Mammary epithelial cell (primary cell): ENCODE data around the gene TTC23.

Experiments
- EZH2 ChIP-seq: IDR thresholded peaks from 2 replicates; pipeline ENCODE4 v1.6.1; 2012; ENCODE audit warnings: low read length, inconsistent platforms, borderline replicate concordance
- TF ChIP-seq, protein P1 (sequence below), 2 donors: IDR thresholded peaks in 1 of 2; conservative IDR thresholded peaks in 1 of 2; 2 replicates each; pipeline ENCODE4 v1.5.1; 2011 to 2012; ENCODE audit warnings: inconsistent platforms in 2 of 2, low read length in 2 of 2, mild to moderate bottlenecking in 2 of 2, control low read depth in 1 of 2, low read depth in 1 of 2; ENCODE audit not compliant: insufficient read depth in 1 of 2; ENCODE audit errors: extremely low read depth in 1 of 2

GRCh38 chr15:99238849-99239248 lies 10.5 kb downstream of the TTC23 start:
- TF ChIP-seq, protein P1, sequence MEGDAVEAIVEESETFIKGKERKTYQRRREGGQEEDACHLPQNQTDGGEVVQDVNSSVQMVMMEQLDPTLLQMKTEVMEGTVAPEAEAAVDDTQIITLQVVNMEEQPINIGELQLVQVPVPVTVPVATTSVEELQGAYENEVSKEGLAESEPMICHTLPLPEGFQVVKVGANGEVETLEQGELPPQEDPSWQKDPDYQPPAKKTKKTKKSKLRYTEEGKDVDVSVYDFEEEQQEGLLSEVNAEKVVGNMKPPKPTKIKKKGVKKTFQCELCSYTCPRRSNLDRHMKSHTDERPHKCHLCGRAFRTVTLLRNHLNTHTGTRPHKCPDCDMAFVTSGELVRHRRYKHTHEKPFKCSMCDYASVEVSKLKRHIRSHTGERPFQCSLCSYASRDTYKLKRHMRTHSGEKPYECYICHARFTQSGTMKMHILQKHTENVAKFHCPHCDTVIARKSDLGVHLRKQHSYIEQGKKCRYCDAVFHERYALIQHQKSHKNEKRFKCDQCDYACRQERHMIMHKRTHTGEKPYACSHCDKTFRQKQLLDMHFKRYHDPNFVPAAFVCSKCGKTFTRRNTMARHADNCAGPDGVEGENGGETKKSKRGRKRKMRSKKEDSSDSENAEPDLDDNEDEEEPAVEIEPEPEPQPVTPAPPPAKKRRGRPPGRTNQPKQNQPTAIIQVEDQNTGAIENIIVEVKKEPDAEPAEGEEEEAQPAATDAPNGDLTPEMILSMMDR (conservative IDR thresholded peaks at IDR 0.05 in 1 of 2, IDR thresholded peaks at IDR 0.05 in 1 of 2; ENCODE audit: extremely low read depth in 1 of 2, insufficient read depth in 1 of 2, low read depth in 1 of 2, low read length in 2 of 2) = no peak
- no peak for TF ChIP-seq EZH2
